Osteocyte (in vitro differentiated cells): ENCODE results near the gene CAB39L. TPM values are rescaled to one million over a fixed set of nuclear protein-coding genes. Genes with fewer than 3 reads are reported as not detected.

Source experiments
- DNase-seq: peaks from one replicate; pipeline ENCODE4 v3.0.0; 2021; ENCODE audit warnings: mixed read lengths; ENCODE audit not compliant: unreplicated experiment; ENCODE audit errors: extremely low spot score
- H3K27ac Mint-ChIP-seq: one replicate; pipeline ENCODE4 v1.8.0; 2021; ENCODE audit warnings: mild to moderate bottlenecking, mixed read lengths; ENCODE audit not compliant: unreplicated experiment
- H3K27me3 Mint-ChIP-seq: one replicate; pipeline ENCODE4 v1.8.0; 2021; ENCODE audit warnings: mixed read lengths; ENCODE audit not compliant: unreplicated experiment
- H3K36me3 Mint-ChIP-seq: one replicate; pipeline ENCODE4 v1.8.0; 2021; ENCODE audit warnings: mixed read lengths; ENCODE audit not compliant: unreplicated experiment
- H3K4me1 Mint-ChIP-seq: one replicate; pipeline ENCODE4 v1.8.0; 2021; ENCODE audit warnings: mixed read lengths; ENCODE audit not compliant: unreplicated experiment
- H3K4me3 Mint-ChIP-seq: one replicate; pipeline ENCODE4 v1.8.0; 2021; ENCODE audit warnings: mild to moderate bottlenecking, moderate library complexity, mixed read lengths; ENCODE audit not compliant: unreplicated experiment
- H3K9me3 Mint-ChIP-seq: one replicate; pipeline ENCODE4 v1.8.0; 2021; ENCODE audit warnings: mixed read lengths; ENCODE audit not compliant: unreplicated experiment
- CTCF ChIP-seq: fragments of 200-600 bp; sonication (generic); IDR thresholded peaks from 2 replicates; pipeline ENCODE4 v1.5.0; 2021; ENCODE audit warnings: antibody characterized with exemption, mild to moderate bottlenecking, moderate library complexity
- total RNA-seq: library from RNA; stranded (reverse); gene quantifications from 2 replicates; pipeline ENCODE4 v1.2.1, GENCODE V29; 2021

CAB39L gene
- total RNA-seq, 1 donor from 2014 or later: 8.3 TPM

GRCh38 chr13:49259586-49259985 is 184.3 kb downstream of the CAB39L start:
- Mint-ChIP-seq H3K4me1 (peaks cover 29% of the 10 kb centered on the region), H3K4me3 (no peak overlapping the region), H3K27me3 (no peaks in the 10 kb centered on the region), H3K9me3 (no peaks in the 10 kb centered on the region), H3K36me3 (peaks cover 31% of the 10 kb centered on the region), H3K27ac (no peak overlapping the region)
- no peak for DNase-seq
- TF ChIP-seq CTCF: no peak

Other genes with a start within 250 kb of the CAB39L start
- gene MLNR, start 223.7 kb downstream of the CAB39L start, total RNA-seq: not detected in 2 replicates
- gene CDADC1, start 196.1 kb downstream of the CAB39L start, total RNA-seq: 8.4 and 11.9 TPM in 2 replicates
- gene SETDB2, start 210 bp upstream of the CAB39L start, total RNA-seq: 8.2 and 9.4 TPM in 2 replicates
- gene PHF11, start 51.9 kb upstream of the CAB39L start, total RNA-seq: 30.6 and 32.1 TPM in 2 replicates
- gene RCBTB1, start 141.5 kb upstream of the CAB39L start, total RNA-seq: 26.2 and 29.3 TPM in 2 replicates
- gene ARL11, start 184.4 kb upstream of the CAB39L start, total RNA-seq: not detected in 2 replicates
- 29.2 and 33.7 TPM in 2 replicates for gene EBPL, start 247.4 kb upstream of the CAB39L start, total RNA-seq